Kidney (tissue), 14 donors: Measurements from ENCODE around the gene SNAPIN. TPM values are rescaled to one million over a fixed set of nuclear protein-coding genes. Genes with fewer than 3 reads are reported as not detected.

Experiments used
- DNase-seq, 5 donors: peaks; one replicate each; pipeline ENCODE4 v3.0.0-alpha.2; 2013 to 2020
- FAIRE-seq: peaks from 2 replicates; lab custom pipeline; 2012; peaks lifted over from hg19 to GRCh38; lab: Jason Lieb, UNC
- H3K27ac ChIP-seq, 2 donors: one replicate each; pipeline ENCODE4 v1.7.0; 2013; ENCODE audit warnings: low read depth in 2 of 2, low read length in 2 of 2, inconsistent platforms in 1 of 2
- H3K27me3 ChIP-seq: one replicate; pipeline ENCODE4 v1.7.1; 2013; ENCODE audit warnings: low read length, inconsistent platforms; ENCODE audit not compliant: control insufficient read depth, insufficient read depth
- H3K36me3 ChIP-seq, 3 donors: one replicate each; pipeline versions ENCODE4 v1.7.0 to v1.7.1; 2013; ENCODE audit warnings: low read length in 3 of 3, control low read depth in 1 of 3, inconsistent platforms in 1 of 3; ENCODE audit not compliant: insufficient read depth in 3 of 3, control insufficient read depth in 2 of 3
- H3K4me1 ChIP-seq, 3 donors: one replicate each; pipeline versions ENCODE4 v1.7.0 to v1.7.1; 2013; ENCODE audit warnings: low read length in 3 of 3, inconsistent platforms in 1 of 3, low read depth in 1 of 3; ENCODE audit not compliant: control insufficient read depth in 2 of 3, insufficient read depth in 2 of 3
- H3K4me3 ChIP-seq, 3 donors: one replicate each; pipeline versions ENCODE4 v1.7.0 to v1.8.1; 2013; ENCODE audit warnings: low read length in 3 of 3, control low read depth in 1 of 3, inconsistent platforms in 1 of 3
- H3K9ac ChIP-seq, 3 donors: one replicate each; pipeline versions ENCODE4 v1.7.0 to v1.7.1; 2013; ENCODE audit warnings: low read length in 3 of 3, control low read depth in 1 of 3, inconsistent platforms in 1 of 3
- H3K9me3 ChIP-seq, 3 donors: one replicate each; pipeline versions ENCODE4 v1.7.0 to v1.7.1; 2013; ENCODE audit warnings: low read length in 3 of 3, control low read depth in 1 of 3, inconsistent platforms in 1 of 3; ENCODE audit not compliant: control insufficient read depth in 2 of 3, insufficient read depth in 1 of 3
- intact Hi-C: fragments of 100-400 bp; cut with DNase I; formaldehyde crosslinking; loops from one replicate; pipeline ENCODE4 v1.11.1; 2022
- microRNA-seq: library from miRNA; unstranded; fragments of <30 nt; microRNA quantifications from one replicate; pipeline ENCODE4 v1.2.0, GENCODE V29; 2020
- polyA plus RNA-seq: library from polyadenylated mRNA; stranded (reverse); fragments of 350-450 nt; fragmentation: Illumina TruSeq; extraction: RNeasy Lipid Tissue Mini Kit (QIAGEN cat#74804); gene quantifications from one replicate; pipeline ENCODE4 v1.2.3, GENCODE V29; 2014; ENCODE audit warnings: low read depth, low replicate concordance; ENCODE audit not compliant: insufficient read depth
- total RNA-seq: library from RNA; stranded (reverse); fragmentation: NEBNext Ultra II Directional; extraction: Animal tissue kit (Norgen Biotek cat#: 25700); gene quantifications from one replicate; pipeline ENCODE4 v1.2.1, GENCODE V29; 2021
- TF ChIP-seq, protein P1 (sequence below): IDR thresholded peaks from 3 replicates; pipeline ENCODE4 v1.5.1; 2012; ENCODE audit warnings: mild to moderate bottlenecking, moderate library complexity, borderline replicate concordance; ENCODE audit not compliant: insufficient read depth; ENCODE audit errors: extremely low read depth
- donor health status: control.
- donor health status: control.
- donor health status: control.
- donor health status: control.
- donor health status: control.
- donor health status: DM: yes; HTN: yes; CAD: no.
- donor health status: Normal renal cell carcinoma (clear cell type).

SNAPIN gene
- total and polyA plus RNA-seq, 2 donors from 2014 or later = 46.2 to 59.8 TPM

DNA sequence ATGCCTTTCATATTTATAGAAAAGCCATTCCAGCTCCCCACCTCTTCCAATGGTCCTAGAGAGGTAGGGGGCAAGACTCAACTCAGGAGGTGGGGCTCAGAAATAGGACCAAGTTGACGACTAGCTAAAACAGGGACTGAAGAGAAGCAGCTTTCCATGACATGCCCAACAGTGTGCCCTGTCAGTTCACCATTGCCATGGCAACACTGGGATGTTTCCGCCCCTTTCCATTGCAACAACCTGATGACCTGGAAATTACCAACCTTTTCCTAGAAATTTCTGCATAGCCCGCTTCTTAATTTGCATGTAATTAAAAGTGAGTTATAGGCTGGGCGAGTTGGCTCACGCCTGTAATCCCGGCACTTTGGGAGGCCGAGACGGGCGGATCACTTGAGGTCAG is 47.0 kb downstream of the SNAPIN start:
- Histone ChIP-seq H3K27ac (no peak overlapping the region), H3K9me3 (no peaks in the 10 kb centered on the region), H3K27me3 (no peaks in the 10 kb centered on the region), H3K4me1 (no peaks in the 10 kb centered on the region), H3K36me3 (no peaks in the 10 kb centered on the region), H3K4me3 (no peak overlapping the region), H3K9ac (no peak overlapping the region)
- TF ChIP-seq, protein P1, sequence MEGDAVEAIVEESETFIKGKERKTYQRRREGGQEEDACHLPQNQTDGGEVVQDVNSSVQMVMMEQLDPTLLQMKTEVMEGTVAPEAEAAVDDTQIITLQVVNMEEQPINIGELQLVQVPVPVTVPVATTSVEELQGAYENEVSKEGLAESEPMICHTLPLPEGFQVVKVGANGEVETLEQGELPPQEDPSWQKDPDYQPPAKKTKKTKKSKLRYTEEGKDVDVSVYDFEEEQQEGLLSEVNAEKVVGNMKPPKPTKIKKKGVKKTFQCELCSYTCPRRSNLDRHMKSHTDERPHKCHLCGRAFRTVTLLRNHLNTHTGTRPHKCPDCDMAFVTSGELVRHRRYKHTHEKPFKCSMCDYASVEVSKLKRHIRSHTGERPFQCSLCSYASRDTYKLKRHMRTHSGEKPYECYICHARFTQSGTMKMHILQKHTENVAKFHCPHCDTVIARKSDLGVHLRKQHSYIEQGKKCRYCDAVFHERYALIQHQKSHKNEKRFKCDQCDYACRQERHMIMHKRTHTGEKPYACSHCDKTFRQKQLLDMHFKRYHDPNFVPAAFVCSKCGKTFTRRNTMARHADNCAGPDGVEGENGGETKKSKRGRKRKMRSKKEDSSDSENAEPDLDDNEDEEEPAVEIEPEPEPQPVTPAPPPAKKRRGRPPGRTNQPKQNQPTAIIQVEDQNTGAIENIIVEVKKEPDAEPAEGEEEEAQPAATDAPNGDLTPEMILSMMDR = no peak
- DNase-seq = no peak
- intact Hi-C loops = no loop called here
- FAIRE-seq = no peak

DNA sequence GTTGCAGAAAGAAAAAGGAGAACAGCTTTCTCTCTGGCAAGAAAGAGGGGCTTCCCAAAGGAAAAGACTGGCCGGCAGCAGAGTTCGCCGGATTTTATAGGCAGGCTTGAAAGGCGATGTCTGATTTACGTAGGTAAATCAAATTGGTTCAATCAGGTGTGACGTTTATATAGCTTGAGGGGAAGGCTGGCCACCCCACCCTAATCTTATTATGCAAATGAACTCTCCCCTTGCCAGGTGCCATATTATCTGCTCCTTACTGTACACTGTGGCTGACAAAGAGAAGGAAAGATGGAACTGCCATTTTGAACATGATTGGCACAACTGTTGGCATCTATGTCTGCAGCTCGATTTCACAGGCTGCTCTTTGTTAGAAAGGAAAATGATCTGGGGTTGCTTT is 52.5 kb downstream of the SNAPIN start:
- Histone ChIP-seq H3K9ac (no peak overlapping the region), H3K27me3 (no peaks in the 10 kb centered on the region), H3K9me3 (no peaks in the 10 kb centered on the region), H3K4me1 (no peaks in the 10 kb centered on the region), H3K4me3 (no peak overlapping the region), H3K27ac (no peak overlapping the region), H3K36me3 (no peaks in the 10 kb centered on the region)
- TF ChIP-seq, protein P1 = no peak
- no peak for DNase-seq
- intact Hi-C loops = no loop called here
- FAIRE-seq = no peak

Small RNA genes lying within 50 kb of the gene (microRNA-seq; reads per million reads assigned to microRNA genes)
- gene MIR8083 = not detected

Other genes starting within 250 kb of the SNAPIN start
- not detected for gene S100A7A, start 242.2 kb upstream of the SNAPIN start, total RNA-seq
- gene S100A7A, start 242.2 kb upstream of the SNAPIN start, polyA plus RNA-seq = not detected
- not detected for gene S100A7, start 198.1 kb upstream of the SNAPIN start, total RNA-seq
- not detected for gene S100A7, start 198.1 kb upstream of the SNAPIN start, polyA plus RNA-seq
- gene S100A6, start 122.7 kb upstream of the SNAPIN start, total RNA-seq = 1,542 TPM
- 1,580 TPM for gene S100A6, start 122.7 kb upstream of the SNAPIN start, polyA plus RNA-seq
- gene S100A5, start 117.8 kb upstream of the SNAPIN start, total RNA-seq = 0.91 TPM
- gene S100A5, start 117.8 kb upstream of the SNAPIN start, polyA plus RNA-seq = 1.9 TPM
- 141 TPM for gene S100A4, start 112.9 kb upstream of the SNAPIN start, total RNA-seq
- gene S100A4, start 112.9 kb upstream of the SNAPIN start, polyA plus RNA-seq = 204 TPM
- gene S100A3, start 109.4 kb upstream of the SNAPIN start, total RNA-seq = 8.4 TPM
- 2.5 TPM for gene S100A3, start 109.4 kb upstream of the SNAPIN start, polyA plus RNA-seq
- gene S100A2, start 92.9 kb upstream of the SNAPIN start, total RNA-seq = 152 TPM
- gene S100A2, start 92.9 kb upstream of the SNAPIN start, polyA plus RNA-seq = 416 TPM
- gene S100A16, start 45.6 kb upstream of the SNAPIN start, total RNA-seq = 119 TPM
- 174 TPM for gene S100A16, start 45.6 kb upstream of the SNAPIN start, polyA plus RNA-seq
- gene S100A14, start 42.4 kb upstream of the SNAPIN start, total RNA-seq = 75.9 TPM
- 35.6 TPM for gene S100A14, start 42.4 kb upstream of the SNAPIN start, polyA plus RNA-seq
- gene S100A13, start 31.2 kb upstream of the SNAPIN start, total RNA-seq = 225 TPM
- 299 TPM for gene S100A13, start 31.2 kb upstream of the SNAPIN start, polyA plus RNA-seq
- 83.1 TPM for gene S100A1, start 30.3 kb upstream of the SNAPIN start, total RNA-seq
- gene S100A1, start 30.3 kb upstream of the SNAPIN start, polyA plus RNA-seq = 332 TPM
- 83.6 TPM for gene CHTOP, start 24.6 kb upstream of the SNAPIN start, total RNA-seq
- 71.1 TPM for gene CHTOP, start 24.6 kb upstream of the SNAPIN start, polyA plus RNA-seq
- gene ILF2, start 12.3 kb downstream of the SNAPIN start, total RNA-seq = 110 TPM
- gene ILF2, start 12.3 kb downstream of the SNAPIN start, polyA plus RNA-seq = 197 TPM
- gene NPR1, start 20.0 kb downstream of the SNAPIN start, total RNA-seq = 89.3 TPM
- gene NPR1, start 20.0 kb downstream of the SNAPIN start, polyA plus RNA-seq = 57.8 TPM
- gene INTS3, start 69.3 kb downstream of the SNAPIN start, total RNA-seq = 74.8 TPM
- gene INTS3, start 69.3 kb downstream of the SNAPIN start, polyA plus RNA-seq = 42.7 TPM
- 54.0 TPM for gene SLC27A3, start 116.7 kb downstream of the SNAPIN start, total RNA-seq
- gene SLC27A3, start 116.7 kb downstream of the SNAPIN start, polyA plus RNA-seq = 36.9 TPM